Measurements from ENCODE around the gene TH. TPM values are rescaled to one million over a fixed set of nuclear protein-coding genes. Genes with fewer than 3 reads are reported as not detected.

Gene TH
- total and polyA plus RNA-seq, 9 of the 15 experiments (the other 6 are each of a cell fraction or from before 2014, with no cell fraction given), result not detected

DNA sequence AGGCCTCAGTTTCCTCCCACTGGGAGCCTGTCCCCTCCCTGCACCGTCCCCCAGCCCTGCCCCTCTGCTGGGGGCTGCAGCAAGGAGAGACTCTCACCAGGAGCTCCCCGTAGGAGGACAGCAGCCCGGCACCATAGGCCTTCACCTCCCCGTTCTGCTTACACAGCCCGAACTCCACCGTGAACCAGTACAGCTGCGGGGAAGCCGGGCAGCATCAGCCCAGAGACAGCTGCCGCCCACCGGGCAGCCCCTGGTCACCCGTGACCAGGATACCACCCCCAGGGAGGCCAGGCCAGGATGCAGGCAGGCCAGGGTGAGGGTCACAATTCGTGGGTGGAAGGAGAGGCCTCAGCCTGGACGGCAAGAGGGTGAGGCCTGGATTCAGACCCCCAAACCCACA is 6.0 kb downstream of the TH start:
- Histone ChIP-seq H3K9me3 (replicated peaks; ENCODE audit: control insufficient read depth, insufficient read depth, low read depth, low read length) (no peaks in the 10 kb centered on the region), H3K4me3 (no peak overlapping the region), H4K20me1 (replicated peaks; ENCODE audit: control insufficient read depth, insufficient read depth, low read length) (peaks cover 7% of the 10 kb centered on the region), H3K4me2 (ENCODE audit: insufficient read depth, low read length) (no peak overlapping the region), H3K79me2 (ENCODE audit: control insufficient read depth, insufficient read depth, low read length) (no peaks in the 10 kb centered on the region), H3K36me3 (ENCODE audit: control insufficient read depth, insufficient read depth, low read length) (no peaks in the 10 kb centered on the region), H3K27me3 (ENCODE audit: control insufficient read depth in 2 of 2, insufficient read depth in 2 of 2, low read length in 2 of 2) (peaks cover 0 to 29% of the 10 kb centered on the region in 2 experiments; a peak in 3 of 5 replicates), H3K9me1 (ENCODE audit: control insufficient read depth, insufficient read depth, low read length) (no peaks in the 10 kb centered on the region), H3K9ac (ENCODE audit: insufficient read depth in 1 of 2, low read depth in 2 of 2, low read length in 2 of 2) (no peak overlapping the region), H3K27ac (ENCODE audit: extremely low read depth, low read depth, low read length) (no peak overlapping the region), H2AFZ (ENCODE audit: low read depth, low read length) (no peak overlapping the region), H3K4me1 (replicated peaks in 1 of 2; ENCODE audit: control insufficient read depth in 2 of 2, insufficient read depth in 2 of 2, low read length in 2 of 2) (peaks cover 0 to 64% of the 10 kb centered on the region in 2 experiments; a peak in 2 of 5 replicates)
- BruUV-seq (replicated peaks), result no TSS peak
- intact Hi-C loops (cut with micrococcal nuclease), result no loop called here
- ChIA-PET CTCF (ENCODE audit: low intra/inter-chr PET ratio) (interaction anchor here (0.7 kb wide), 1 partner anchor 254 kb away, joined by 4 read pairs; no protein-coding TSS in a partner anchor), POLR2A (no interaction called here)
- FAIRE-seq (no peak), DNase-seq (ENCODE audit: extremely low read depth in 1 of 4, low spot score in 3 of 4) (no peak), ATAC-seq (no peak)
- in situ Hi-C loops (cut with MboI), result no loop called here
- whole genome bisulfite sequencing (ENCODE audit: insufficient coverage, low coverage, missing lambda C conversion rate), result 12% methylated on average over 12 of the region's 13 CpGs
- TF ChIP-seq, protein P1, sequence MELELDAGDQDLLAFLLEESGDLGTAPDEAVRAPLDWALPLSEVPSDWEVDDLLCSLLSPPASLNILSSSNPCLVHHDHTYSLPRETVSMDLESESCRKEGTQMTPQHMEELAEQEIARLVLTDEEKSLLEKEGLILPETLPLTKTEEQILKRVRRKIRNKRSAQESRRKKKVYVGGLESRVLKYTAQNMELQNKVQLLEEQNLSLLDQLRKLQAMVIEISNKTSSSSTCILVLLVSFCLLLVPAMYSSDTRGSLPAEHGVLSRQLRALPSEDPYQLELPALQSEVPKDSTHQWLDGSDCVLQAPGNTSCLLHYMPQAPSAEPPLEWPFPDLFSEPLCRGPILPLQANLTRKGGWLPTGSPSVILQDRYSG (tag; conservative IDR thresholded peaks at IDR 0.05; ENCODE audit: low read depth), result no peak

DNA sequence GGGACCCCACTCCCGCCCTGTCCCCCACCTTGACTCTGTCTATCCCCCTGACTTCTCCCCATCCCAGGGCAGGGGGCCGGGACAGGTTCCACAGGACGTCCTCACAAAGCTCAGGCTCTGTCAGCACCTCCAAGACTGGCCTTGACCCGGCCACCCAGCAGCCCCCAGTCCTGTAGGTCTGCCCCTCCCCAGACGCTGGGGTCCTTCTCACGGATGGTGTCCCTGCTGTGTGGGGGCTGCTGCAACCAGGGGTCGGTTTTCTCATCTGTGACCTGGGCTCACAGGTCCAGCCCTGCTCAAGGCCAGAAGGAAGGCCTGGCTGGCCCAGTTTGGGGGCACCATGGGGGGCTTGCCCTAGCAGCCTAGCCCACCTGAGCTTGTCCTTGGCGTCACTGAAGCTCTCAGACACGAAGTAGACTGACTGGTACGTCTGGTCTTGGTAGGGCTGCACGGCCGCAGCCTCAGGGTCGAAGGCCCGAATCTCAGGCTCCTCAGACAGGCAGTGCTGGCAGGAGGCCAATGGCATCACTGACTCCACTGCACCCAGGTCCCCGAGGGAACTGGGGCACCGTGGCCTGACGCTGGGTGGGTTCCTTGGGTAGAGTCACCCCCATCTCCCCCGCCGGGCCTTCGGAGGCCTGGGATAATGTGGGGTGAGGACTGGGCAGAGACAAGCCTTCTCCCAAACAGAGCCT is 6.6 kb downstream of the TH start:
- no peak overlapping the region for H3K27ac ChIP-seq (ENCODE audit: extremely low read depth, low read depth, low read length)
- FAIRE-seq, result no peak
- CTCF ChIA-PET (ENCODE audit: low intra/inter-chr PET ratio), result interaction anchor here (0.7 kb wide), 1 partner anchor 254 kb away, joined by 4 read pairs; no protein-coding TSS in a partner anchor
- H3K4me3 ChIP-seq, result no peak overlapping the region
- in situ Hi-C loops (cut with MboI) (no loop called here), intact Hi-C loops (cut with micrococcal nuclease) (no loop called here)
- no peak overlapping the region for H3K4me2 ChIP-seq (ENCODE audit: insufficient read depth, low read length)
- TF ChIP-seq ZFP30 (CRISPR knock-in tag; IDR thresholded peaks at IDR 0.05; ENCODE audit: borderline replicate concordance), result no peak
- TF ChIP-seq NFIC (IDR thresholded peaks at IDR 0.05), result peak; percentile 65
- TF ChIP-seq ZZZ3 (IDR thresholded peaks at IDR 0.05), result no peak
- TF ChIP-seq RBBP5 (IDR thresholded peaks at IDR 0.05; ENCODE audit: borderline replicate concordance, insufficient read depth, low read length, poor library complexity, severe bottlenecking), result no peak
- H3K4me1 ChIP-seq (replicated peaks in 1 of 2; ENCODE audit: control insufficient read depth in 2 of 2, insufficient read depth in 2 of 2, low read length in 2 of 2), result peaks cover 0 to 60% of the 10 kb centered on the region in 2 experiments; a peak in 2 of 5 replicates
- no peak for DNase-seq (ENCODE audit: extremely low read depth in 1 of 4, low spot score in 3 of 4)
- no peaks in the 10 kb centered on the region for H3K36me3 ChIP-seq (ENCODE audit: control insufficient read depth, insufficient read depth, low read length)
- no peak overlapping the region for H3K9ac ChIP-seq (ENCODE audit: insufficient read depth in 1 of 2, low read depth in 2 of 2, low read length in 2 of 2)
- no peak overlapping the region for H2AFZ ChIP-seq (ENCODE audit: low read depth, low read length)
- no peaks in the 10 kb centered on the region for H3K9me1 ChIP-seq (ENCODE audit: control insufficient read depth, insufficient read depth, low read length)
- H3K9me3 ChIP-seq (replicated peaks; ENCODE audit: control insufficient read depth, insufficient read depth, low read depth, low read length), result no peaks in the 10 kb centered on the region
- peaks cover 0 to 26% of the 10 kb centered on the region in 2 experiments; a peak in 3 of 5 replicates for H3K27me3 ChIP-seq (ENCODE audit: control insufficient read depth in 2 of 2, insufficient read depth in 2 of 2, low read length in 2 of 2)
- no peaks in the 10 kb centered on the region for H3K79me2 ChIP-seq (ENCODE audit: control insufficient read depth, insufficient read depth, low read length)
- no peak for ATAC-seq
- BruUV-seq (replicated peaks), result no TSS peak
- POLR2A ChIA-PET, result interaction anchor here (0.8 kb wide), 1 partner anchor 254 kb away, joined by 3 read pairs; no protein-coding TSS in a partner anchor
- H4K20me1 ChIP-seq (replicated peaks; ENCODE audit: control insufficient read depth, insufficient read depth, low read length), result peaks cover 7% of the 10 kb centered on the region
- under 1% methylated on average over 18 of the region's 20 CpGs for WGBS (ENCODE audit: insufficient coverage, low coverage, missing lambda C conversion rate)

All from K562 (cell line).